HG03066 (cell line): ENCODE results near the gene STX2.
"Not testable (repeated sequence)": the region's sequence is repeated elsewhere in the genome, so short reads cannot be mapped to it uniquely, and the experiment has no call there.

ENCODE experiments used
- ATAC-seq: cut with Tn5 transposase; IDR thresholded peaks from one replicate; pipeline ENCODE4 v1.9.1; 2021; ENCODE audit warnings: low read depth; ENCODE audit not compliant: unreplicated experiment

The STX2 gene

GRCh38 chr12:130768120-130768519, 70.9 kb downstream of the STX2 start:
- no peak for ATAC-seq

- no peak for ATAC-seq
Observed at GRCh38 chr12:130766470-130766869, 72.6 kb downstream of the STX2 start.

- no peak for ATAC-seq
Observed at GRCh38 chr12:130765186-130765659, 73.8 kb downstream of the STX2 start.

- no peak for ATAC-seq
Observed at GRCh38 chr12:130764475-130765185, 74.4 kb downstream of the STX2 start.

- no peak for ATAC-seq
Observed at GRCh38 chr12:130764073-130764472, 75.0 kb downstream of the STX2 start.

GRCh38 chr12:130762319-130762675, 76.8 kb downstream of the STX2 start:
- ATAC-seq, result no peak

GRCh38 chr12:130761537-130762318, 77.3 kb downstream of the STX2 start:
- ATAC-seq, result peak; percentile 56

GRCh38 chr12:130754234-130754901, 84.7 kb downstream of the STX2 start:
- no peak for ATAC-seq

- no peak for ATAC-seq
Observed at GRCh38 chr12:130752692-130753230, 86.3 kb downstream of the STX2 start.

- ATAC-seq, result not testable (repeated sequence)
Observed at GRCh38 chr12:130752037-130752436, 87.0 kb downstream of the STX2 start.

GRCh38 chr12:130748786-130749185, 90.3 kb downstream of the STX2 start:
- no peak for ATAC-seq

- ATAC-seq, result peak; percentile 95
Observed at GRCh38 chr12:130747867-130748740, 90.9 kb downstream of the STX2 start.

GRCh38 chr12:130746546-130746945, 92.5 kb downstream of the STX2 start:
- ATAC-seq, result no peak

GRCh38 chr12:130745921-130746320, 93.1 kb downstream of the STX2 start:
- no peak for ATAC-seq

- ATAC-seq, result no peak
Observed at GRCh38 chr12:130744274-130744673, 94.8 kb downstream of the STX2 start.

- no peak for ATAC-seq
Observed at GRCh38 chr12:130743606-130744005, 95.4 kb downstream of the STX2 start.

GRCh38 chr12:130743176-130743575, 95.9 kb downstream of the STX2 start:
- no peak for ATAC-seq

- ATAC-seq, result no peak
Observed at GRCh38 chr12:130742716-130743115, 96.3 kb downstream of the STX2 start.

GRCh38 chr12:130742112-130742511, 96.9 kb downstream of the STX2 start:
- no peak for ATAC-seq
